KMS-11 (cell line): Measurements from ENCODE around the gene FGGY.

ENCODE experiments used
- H2AFZ ChIP-seq: fragments of 200-600 bp; sonication (generic); 2 replicates; pipeline ENCODE4 v1.6.1; 2016; ENCODE audit warnings: antibody characterized with exemption, mixed run types, low read depth
- H3K27ac ChIP-seq: fragments of 200-600 bp; sonication (generic); 2 replicates; pipeline ENCODE4 v1.6.1; 2016; ENCODE audit warnings: mild to moderate bottlenecking, mixed run types
- H3K27me3 ChIP-seq: fragments of 200-600 bp; sonication (generic); 2 replicates; pipeline ENCODE4 v1.6.1; 2017; ENCODE audit warnings: mild to moderate bottlenecking, low read depth, mixed run types, moderate library complexity; ENCODE audit not compliant: insufficient read depth
- H3K36me3 ChIP-seq: fragments of 200-600 bp; sonication (generic); 2 replicates; pipeline ENCODE4 v1.6.1; 2017; ENCODE audit warnings: mild to moderate bottlenecking, mixed run types; ENCODE audit not compliant: insufficient read depth
- H3K4me1 ChIP-seq: fragments of 200-600 bp; sonication (generic); 2 replicates; pipeline ENCODE4 v1.6.1; 2016; ENCODE audit warnings: mild to moderate bottlenecking, low read depth, mixed run types; ENCODE audit not compliant: poor library complexity, severe bottlenecking
- H3K4me2 ChIP-seq: fragments of 200-600 bp; sonication (generic); 2 replicates; pipeline ENCODE4 v1.7.0; 2016; ENCODE audit warnings: mild to moderate bottlenecking, mixed run types
- H3K4me3 ChIP-seq: fragments of 200-600 bp; sonication (generic); IDR thresholded peaks from 2 replicates; pipeline ENCODE4 v1.6.1; 2017; ENCODE audit warnings: low read depth, low read length, mixed read lengths; ENCODE audit not compliant: insufficient read depth
- H3K79me2 ChIP-seq: fragments of 200-600 bp; sonication (generic); 2 replicates; pipeline ENCODE4 v1.6.1; 2016; ENCODE audit warnings: low read depth, mixed run types; ENCODE audit not compliant: insufficient read depth
- H3K9ac ChIP-seq: fragments of 200-600 bp; sonication (generic); 2 replicates; pipeline ENCODE4 v1.6.1; 2016; ENCODE audit warnings: mild to moderate bottlenecking, mixed run types
- H4K20me1 ChIP-seq: fragments of 200-600 bp; sonication (generic); 2 replicates; pipeline ENCODE4 v1.6.1; 2016; ENCODE audit warnings: mild to moderate bottlenecking, mixed run types; ENCODE audit not compliant: insufficient read depth
- CTCF ChIP-seq: fragments of 200-600 bp; sonication (generic); conservative IDR thresholded peaks from 2 replicates; pipeline ENCODE4 v1.6.1; 2017; ENCODE audit warnings: low read depth, mild to moderate bottlenecking, antibody characterized with exemption, low read length, moderate library complexity, mixed read lengths

The FGGY gene

DNA sequence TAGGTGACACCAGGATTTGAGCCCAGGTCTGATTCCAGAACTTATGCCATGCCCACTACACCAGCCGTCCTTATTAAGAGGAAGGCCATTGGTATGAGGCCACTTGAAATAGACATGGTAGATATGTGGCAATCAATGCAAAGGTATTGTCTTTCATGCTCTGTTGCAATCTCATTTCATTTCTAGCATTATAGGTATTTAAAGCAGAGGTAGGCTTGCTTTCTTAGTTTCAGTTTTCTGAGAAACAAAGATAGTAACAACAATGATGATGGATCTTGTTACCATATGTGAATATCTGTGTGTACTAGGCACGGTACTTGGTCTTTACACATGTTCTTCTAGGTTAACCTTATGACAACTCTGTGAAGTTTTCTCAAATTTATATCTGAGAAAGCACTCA lies 113.1 kb downstream of the FGGY start:
- H4K20me1 ChIP-seq: no peaks in the 10 kb centered on the region

GRCh38 chr1:59410457-59410856 lies 113.6 kb downstream of the FGGY start:
- H3K4me2 ChIP-seq: no peak overlapping the region

More for the DNA sequence above, 113.1 kb downstream of the FGGY start:
- no peaks in the 10 kb centered on the region for H3K4me1 ChIP-seq
- no peak overlapping the region for H2AFZ ChIP-seq
- no peak overlapping the region for H3K9ac ChIP-seq
- H3K36me3 ChIP-seq: no peaks in the 10 kb centered on the region
- no peak overlapping the region for H3K4me3 ChIP-seq
- H3K4me2 ChIP-seq: no peak overlapping the region
- no peak overlapping the region for H3K27ac ChIP-seq
- no peaks in the 10 kb centered on the region for H3K79me2 ChIP-seq
- H3K27me3 ChIP-seq: no peaks in the 10 kb centered on the region
- TF ChIP-seq CTCF: no peak

DNA sequence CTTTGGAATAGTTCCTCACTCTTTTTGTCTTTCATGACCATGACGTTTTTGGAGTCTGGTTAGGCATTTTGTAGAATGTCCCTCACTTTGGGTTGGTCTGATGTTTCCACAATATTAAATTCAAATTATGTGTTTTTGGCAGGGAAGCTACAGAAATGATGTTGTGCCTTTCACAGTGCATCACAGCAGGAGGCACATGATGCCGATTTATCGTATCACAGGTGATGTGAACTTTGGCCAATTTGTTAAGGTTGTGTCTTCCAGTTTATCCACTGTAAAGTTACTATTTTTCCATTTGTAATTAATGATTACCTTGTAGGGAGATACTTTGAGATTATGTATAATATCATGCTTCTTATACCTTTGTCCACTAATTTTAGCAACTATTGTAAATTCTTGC lies 114.3 kb downstream of the FGGY start:
- H3K4me1 ChIP-seq: no peaks in the 10 kb centered on the region
- TF ChIP-seq CTCF: no peak
- H3K4me2 ChIP-seq: no peak overlapping the region
- no peaks in the 10 kb centered on the region for H3K27me3 ChIP-seq
- no peak overlapping the region for H3K27ac ChIP-seq
- H3K36me3 ChIP-seq: no peaks in the 10 kb centered on the region
- no peak overlapping the region for H3K9ac ChIP-seq
- H3K79me2 ChIP-seq: no peaks in the 10 kb centered on the region
- H3K4me3 ChIP-seq: no peak overlapping the region
- H2AFZ ChIP-seq: no peak overlapping the region
- H4K20me1 ChIP-seq: no peaks in the 10 kb centered on the region

More at GRCh38 chr1:59410457-59410856, 113.6 kb downstream of the FGGY start:
- Histone ChIP-seq H4K20me1 (no peaks in the 10 kb centered on the region), H3K9ac (no peak overlapping the region), H3K4me1 (no peaks in the 10 kb centered on the region), H3K27ac (no peak overlapping the region), H3K36me3 (no peaks in the 10 kb centered on the region), H3K27me3 (no peaks in the 10 kb centered on the region), H3K4me3 (no peak overlapping the region), H2AFZ (no peak overlapping the region), H3K79me2 (no peaks in the 10 kb centered on the region)
- TF ChIP-seq CTCF: no peak

GRCh38 chr1:59412718-59413326 lies 115.9 kb downstream of the FGGY start:
- no peak overlapping the region for H2AFZ ChIP-seq
- no peak overlapping the region for H3K27ac ChIP-seq
- H3K4me1 ChIP-seq: no peaks in the 10 kb centered on the region
- TF ChIP-seq CTCF: no peak
- no peak overlapping the region for H3K9ac ChIP-seq
- H3K79me2 ChIP-seq: no peaks in the 10 kb centered on the region
- H3K4me2 ChIP-seq: no peak overlapping the region
- no peaks in the 10 kb centered on the region for H4K20me1 ChIP-seq
- no peaks in the 10 kb centered on the region for H3K36me3 ChIP-seq
- H3K27me3 ChIP-seq: no peaks in the 10 kb centered on the region
- H3K4me3 ChIP-seq: no peak overlapping the region
